Tibial nerve (tissue), 4 donors: ENCODE results near the gene GPER1. TPM values are rescaled to one million over a fixed set of nuclear protein-coding genes. Genes with fewer than 3 reads are reported as not detected.
A peak's percentile ranks its signal among the peaks of the same experiment; 100 is the strongest.

Experiments
- DNase-seq, 2 donors: peaks; one replicate each; pipeline ENCODE4 v3.0.0-alpha.2; 2019; ENCODE audit warnings: low spot score in 2 of 2
- H3K27ac ChIP-seq, 4 donors: fragments of 200-600 bp; sonication (generic) in 3 of 4; one replicate each; pipeline ENCODE4 v1.5.1; 2017 to 2019; ENCODE audit warnings: mild to moderate bottlenecking in 1 of 4
- H3K27me3 ChIP-seq, 2 donors: fragments of 200-600 bp; sonication (generic) in 1 of 2; one replicate each; pipeline versions ENCODE4 v1.5.1 to v1.6.0; 2017 to 2019
- H3K36me3 ChIP-seq, 3 donors: fragments of 200-600 bp; sonication (generic); one replicate each; pipeline ENCODE4 v1.5.1; 2018 to 2019
- H3K4me1 ChIP-seq, 4 donors: fragments of 200-600 bp; sonication (generic) in 3 of 4; one replicate each; pipeline ENCODE4 v1.5.1; 2017 to 2019
- H3K4me3 ChIP-seq, 4 donors: fragments of 200-600 bp; sonication (generic) in 3 of 4; one replicate each; pipeline ENCODE4 v1.5.1; 2017 to 2019; ENCODE audit warnings: mild to moderate bottlenecking in 1 of 4, moderate library complexity in 1 of 4
- H3K9me3 ChIP-seq, 4 donors: fragments of 200-600 bp; sonication (generic) in 3 of 4; one replicate each; pipeline ENCODE4 v1.5.1; 2017 to 2019
- EP300 ChIP-seq, 2 donors: sonication (generic); formaldehyde crosslinking; IDR thresholded peaks; one replicate each; pipeline ENCODE4 v1.6.1; 2017; ENCODE audit warnings: antibody characterized with exemption in 2 of 2, mild to moderate bottlenecking in 1 of 2
- POLR2A ChIP-seq, 2 donors: fragments of 450-650 bp; IDR thresholded peaks; one replicate each; pipeline ENCODE4 v1.6.1; 2017; ENCODE audit warnings: antibody characterized with exemption in 2 of 2, mild to moderate bottlenecking in 2 of 2, moderate library complexity in 2 of 2
- WGBS, 2 donors: methylation state at CpG; one replicate each; pipeline ENCODE4 v1.1.5; 2018; 5-methylcytosine and 5-hydroxymethylcytosine counted together
- total RNA-seq, 4 donors: library from RNA; depleted of rRNA; stranded (reverse); fragments of >200 nt; gene quantifications; one replicate each; pipeline ENCODE4 v1.1.0, GENCODE V29; 2016
- TF ChIP-seq, protein P1 (sequence below), 5 experiments: fragments of 200-600 bp in 3 of 5; fragments of 450-650 bp in 2 of 5; sonication (generic) in 3 of 5; IDR thresholded peaks; one replicate each; pipeline ENCODE4 v1.5.1; 2016 to 2019; ENCODE audit warnings: antibody characterized with exemption in 5 of 5, mild to moderate bottlenecking in 3 of 5, moderate library complexity in 2 of 5

The GPER1 gene
- total RNA-seq, 4 donors from 2014 or later: 6.1 to 12.4 (median 8.7) TPM

DNA sequence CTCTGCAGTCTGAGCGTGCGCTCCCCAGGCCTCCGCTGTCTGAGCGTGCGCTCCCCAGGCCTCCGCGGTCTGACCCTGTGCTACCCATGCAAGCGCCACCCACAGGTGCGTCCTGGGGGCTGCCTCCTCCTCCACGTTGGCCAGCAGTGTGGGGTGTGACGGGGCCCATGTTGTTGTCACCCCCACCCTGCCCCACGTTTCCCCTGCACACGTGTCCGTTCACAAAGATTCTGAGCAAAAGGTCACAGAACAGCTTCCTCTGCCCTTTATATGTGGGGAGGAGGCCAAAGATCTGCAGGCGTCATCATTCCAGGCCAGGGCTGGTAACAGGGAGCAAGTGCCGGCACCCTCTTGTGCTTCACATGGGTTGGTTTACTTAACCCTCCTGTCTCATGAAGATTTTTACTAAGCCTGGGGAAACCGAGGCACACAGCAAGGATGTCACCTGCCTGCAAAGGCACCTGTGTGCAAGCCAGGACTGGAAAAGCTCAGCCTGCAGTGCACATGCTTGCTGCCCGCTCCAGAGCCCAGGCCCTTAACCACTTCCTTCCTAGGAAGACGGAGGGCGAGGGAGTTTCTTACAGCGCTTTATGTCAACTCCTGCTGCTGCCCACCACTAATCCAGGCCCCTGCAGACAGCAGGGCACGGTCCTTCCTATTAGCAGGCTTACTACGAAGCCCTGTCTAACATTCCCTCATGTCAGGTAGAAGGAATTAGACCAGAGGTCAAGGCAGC is 38.7 kb upstream of the GPER1 start:
- H3K4me1 ChIP-seq: peaks cover 0 to 91% (median 38%) of the 10 kb centered on the region in 4 donors

DNA sequence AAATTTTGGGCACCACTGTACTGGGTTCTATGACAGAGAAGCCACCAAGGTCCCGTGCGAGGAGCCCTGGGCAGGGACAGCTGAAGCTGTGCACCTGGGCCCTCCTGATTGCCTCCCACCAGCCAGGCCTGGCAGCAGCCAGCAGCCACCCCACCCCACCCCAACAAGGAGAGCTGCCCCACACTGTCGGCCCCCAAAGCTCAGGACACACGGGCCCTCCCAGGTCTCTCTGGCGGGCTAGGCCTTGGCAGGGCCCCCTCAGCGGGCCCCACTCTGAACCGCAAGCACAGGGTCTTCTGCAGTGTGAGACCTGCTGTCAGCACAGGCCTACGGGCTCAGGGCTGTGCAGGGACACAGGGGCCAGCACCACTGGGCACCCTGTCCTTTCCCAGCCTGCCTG is 38.1 kb upstream of the GPER1 start:
- Histone ChIP-seq H3K36me3 (no peaks in the 10 kb centered on the region), H3K4me3 (no peak overlapping the region), H3K27me3 (no peaks in the 10 kb centered on the region), H3K27ac (peak overlapping the region; percentile 8 to 96 (median 41)), H3K9me3 (no peaks in the 10 kb centered on the region), H3K4me1 (peaks cover 0 to 96% (median 42%) of the 10 kb centered on the region in 4 donors)
- WGBS, 2 donors: 81 to 87% methylated on average over 7 to 8 of the region's 8 CpGs
- TF ChIP-seq EP300 (IDR thresholded peaks at IDR 0.05): no peak
- TF ChIP-seq, protein P1, sequence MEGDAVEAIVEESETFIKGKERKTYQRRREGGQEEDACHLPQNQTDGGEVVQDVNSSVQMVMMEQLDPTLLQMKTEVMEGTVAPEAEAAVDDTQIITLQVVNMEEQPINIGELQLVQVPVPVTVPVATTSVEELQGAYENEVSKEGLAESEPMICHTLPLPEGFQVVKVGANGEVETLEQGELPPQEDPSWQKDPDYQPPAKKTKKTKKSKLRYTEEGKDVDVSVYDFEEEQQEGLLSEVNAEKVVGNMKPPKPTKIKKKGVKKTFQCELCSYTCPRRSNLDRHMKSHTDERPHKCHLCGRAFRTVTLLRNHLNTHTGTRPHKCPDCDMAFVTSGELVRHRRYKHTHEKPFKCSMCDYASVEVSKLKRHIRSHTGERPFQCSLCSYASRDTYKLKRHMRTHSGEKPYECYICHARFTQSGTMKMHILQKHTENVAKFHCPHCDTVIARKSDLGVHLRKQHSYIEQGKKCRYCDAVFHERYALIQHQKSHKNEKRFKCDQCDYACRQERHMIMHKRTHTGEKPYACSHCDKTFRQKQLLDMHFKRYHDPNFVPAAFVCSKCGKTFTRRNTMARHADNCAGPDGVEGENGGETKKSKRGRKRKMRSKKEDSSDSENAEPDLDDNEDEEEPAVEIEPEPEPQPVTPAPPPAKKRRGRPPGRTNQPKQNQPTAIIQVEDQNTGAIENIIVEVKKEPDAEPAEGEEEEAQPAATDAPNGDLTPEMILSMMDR (IDR thresholded peaks at IDR 0.05): no peak
- TF ChIP-seq POLR2A (IDR thresholded peaks at IDR 0.05): no peak
- no peak for DNase-seq

More for the DNA sequence above, 38.7 kb upstream of the GPER1 start:
- H3K36me3 ChIP-seq: no peaks in the 10 kb centered on the region
- H3K4me3 ChIP-seq: no peak overlapping the region
- H3K9me3 ChIP-seq: no peaks in the 10 kb centered on the region
- no peak for DNase-seq
- 66% methylated on average over 20 to 23 of the region's 23 CpGs for WGBS, 2 donors
- TF ChIP-seq EP300 (IDR thresholded peaks at IDR 0.05) (peak in 1 of 2 donors; percentile 83), POLR2A (IDR thresholded peaks at IDR 0.05) (no peak)
- TF ChIP-seq, protein P1 (IDR thresholded peaks at IDR 0.05): no peak
- no peaks in the 10 kb centered on the region for H3K27me3 ChIP-seq
- H3K27ac ChIP-seq: peak overlapping the region; percentile 8 to 96 (median 46)

DNA sequence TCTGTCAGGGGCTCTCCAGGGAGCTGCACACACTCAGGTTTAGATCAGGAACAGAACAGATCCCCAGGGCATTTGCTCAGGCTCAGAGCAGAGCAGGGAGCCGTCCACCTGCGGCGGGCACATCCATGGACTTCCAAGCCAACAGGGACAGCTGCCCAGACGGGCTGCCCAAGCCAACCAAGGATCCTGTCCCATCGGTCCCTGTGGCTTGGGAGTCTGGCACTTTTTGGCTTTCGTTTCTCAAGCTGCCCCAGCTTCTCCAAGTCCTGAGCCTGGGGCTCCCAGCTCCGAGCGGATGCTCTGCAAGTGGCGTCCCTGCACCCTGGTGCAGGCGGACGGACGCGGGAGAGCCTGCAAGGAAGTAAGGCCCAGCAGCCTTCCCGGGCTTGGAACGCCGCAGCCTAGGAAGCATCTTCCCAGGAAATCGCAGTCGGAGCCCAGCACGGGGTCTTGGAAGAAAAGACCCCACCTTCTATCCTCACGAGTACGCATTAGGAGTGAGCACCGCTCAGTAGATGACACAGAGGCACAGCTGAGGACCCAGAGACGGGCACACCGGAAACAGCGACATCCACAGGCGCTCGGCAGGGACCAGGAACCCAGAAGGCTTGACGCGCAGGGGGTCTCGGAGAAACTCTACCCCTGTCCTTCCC is 37.5 kb upstream of the GPER1 start:
- peaks cover 0 to 96% (median 39%) of the 10 kb centered on the region in 4 donors for H3K4me1 ChIP-seq
- H3K36me3 ChIP-seq: no peaks in the 10 kb centered on the region
- no peaks in the 10 kb centered on the region for H3K9me3 ChIP-seq
- no peaks in the 10 kb centered on the region for H3K27me3 ChIP-seq
- H3K27ac ChIP-seq: peak overlapping the region; percentile 8 to 96 (median 50)
- no peak overlapping the region for H3K4me3 ChIP-seq
- no peak for DNase-seq
- WGBS, 2 donors: 94% methylated on average over 24 to 29 of the region's 30 CpGs
- TF ChIP-seq POLR2A (IDR thresholded peaks at IDR 0.05) (no peak), EP300 (IDR thresholded peaks at IDR 0.05) (no peak)
- TF ChIP-seq, protein P1 (IDR thresholded peaks at IDR 0.05): no peak

DNA sequence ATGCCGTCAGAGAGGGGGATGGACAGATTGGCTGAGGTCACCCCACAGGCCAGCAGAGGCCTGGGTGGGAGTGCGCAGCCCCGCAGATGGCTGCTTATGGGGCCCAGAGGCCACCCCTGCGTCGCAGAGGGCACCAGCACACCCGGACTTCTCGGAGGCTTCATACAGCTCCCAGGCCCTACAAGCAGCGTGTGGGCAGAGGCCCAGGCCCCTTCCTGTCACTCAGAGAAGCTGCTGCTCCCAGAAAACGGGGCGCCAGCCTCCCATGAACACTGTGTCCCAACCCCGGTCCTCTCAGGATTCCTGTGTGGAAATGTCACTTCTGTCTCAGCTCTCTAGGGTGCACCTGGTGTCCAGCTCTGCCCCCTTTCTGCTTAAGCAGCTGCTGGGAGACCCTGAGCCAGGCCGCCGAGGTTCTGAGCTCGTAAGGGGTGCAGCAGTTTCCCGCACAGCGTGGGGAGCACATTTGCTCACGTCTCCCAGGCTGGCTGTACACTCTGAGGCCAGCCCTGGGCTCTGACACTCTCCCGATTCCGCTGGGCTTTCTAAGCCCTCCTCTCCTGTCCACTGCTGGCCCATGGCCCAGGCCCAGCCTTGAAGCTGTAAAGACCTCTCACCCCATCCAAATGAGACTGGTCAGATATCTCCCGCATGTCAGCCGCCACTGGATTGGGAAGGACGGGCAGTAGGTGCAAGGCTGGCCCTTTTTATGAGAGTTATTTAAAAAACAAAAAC is 36.8 kb upstream of the GPER1 start:
- 57 to 73% methylated on average over 5 to 22 of the region's 22 CpGs for WGBS, 2 donors
- no peak for DNase-seq
- H3K36me3 ChIP-seq: no peaks in the 10 kb centered on the region
- no peak for TF ChIP-seq EP300 (IDR thresholded peaks at IDR 0.05)
- TF ChIP-seq, protein P1 (IDR thresholded peaks at IDR 0.05): no peak
- no peak for TF ChIP-seq POLR2A (IDR thresholded peaks at IDR 0.05)
- peak overlapping the region; percentile 13 to 96 (median 86) for H3K27ac ChIP-seq
- H3K9me3 ChIP-seq: no peaks in the 10 kb centered on the region
- no peak overlapping the region for H3K4me3 ChIP-seq
- H3K27me3 ChIP-seq: no peaks in the 10 kb centered on the region
- peaks cover 0 to 96% (median 43%) of the 10 kb centered on the region in 4 donors for H3K4me1 ChIP-seq
